ENCODE measurements around the gene TIMM10.
A peak's percentile ranks its signal among the peaks of the same experiment; 100 is the strongest.

TIMM10 gene

DNA sequence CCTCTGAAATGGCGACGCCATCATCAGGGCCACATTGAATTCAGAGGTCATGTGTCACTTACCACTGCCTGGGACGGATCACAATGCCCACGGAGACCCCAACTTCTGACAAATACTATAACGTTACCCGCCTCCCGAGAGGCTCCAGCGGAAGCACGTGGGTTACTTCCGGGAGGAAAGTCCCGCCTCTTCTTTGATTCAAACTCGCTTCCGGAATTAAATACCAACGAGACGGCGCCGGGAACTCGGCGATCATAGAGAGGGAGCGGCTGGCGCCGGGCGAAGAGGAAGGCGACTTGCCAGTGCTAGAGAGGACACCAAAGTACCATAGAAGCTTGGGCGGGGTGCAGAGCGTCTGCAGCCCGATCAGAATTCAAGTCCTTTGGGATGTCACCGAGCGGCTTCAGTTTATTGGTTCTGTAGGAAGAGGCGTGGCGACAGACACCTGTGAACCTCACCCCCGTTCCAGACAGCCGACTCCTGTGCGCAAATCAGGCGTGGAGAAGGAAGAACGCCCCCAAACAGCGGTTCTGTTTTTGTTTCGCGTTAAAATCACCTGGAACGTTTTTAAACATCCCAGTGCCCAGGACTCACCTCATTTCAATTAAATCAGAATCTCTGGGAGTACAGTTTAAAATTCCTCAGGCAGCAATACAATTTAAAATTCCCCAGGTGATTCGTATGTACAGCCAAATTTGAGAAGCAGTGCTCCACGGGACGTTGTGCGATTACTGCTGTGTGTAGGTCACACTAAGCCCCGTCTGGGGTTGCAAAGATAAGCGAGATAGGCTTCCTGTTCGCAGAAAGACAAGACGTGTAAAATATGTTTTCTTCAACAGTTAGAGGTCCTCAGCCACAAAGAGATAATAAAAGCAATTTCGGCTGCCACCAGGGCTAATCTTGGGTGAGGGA lies at the start of gene TIMM10:
TSS of gene TIMM10 (minus strand) at position 159 of the 912 bp plus-strand sequence. CDS start 565 bp downstream, outside the sequence.
- DNase-seq = peak; percentile 97 to 98

GRCh38 chr11:57574061-57574460 lies 43.5 kb upstream of the TIMM10 start:
- DNase-seq = no peak

- DNase-seq = no peak
Measured at GRCh38 chr11:57571606-57572005, 41.1 kb upstream of the TIMM10 start.

DNA sequence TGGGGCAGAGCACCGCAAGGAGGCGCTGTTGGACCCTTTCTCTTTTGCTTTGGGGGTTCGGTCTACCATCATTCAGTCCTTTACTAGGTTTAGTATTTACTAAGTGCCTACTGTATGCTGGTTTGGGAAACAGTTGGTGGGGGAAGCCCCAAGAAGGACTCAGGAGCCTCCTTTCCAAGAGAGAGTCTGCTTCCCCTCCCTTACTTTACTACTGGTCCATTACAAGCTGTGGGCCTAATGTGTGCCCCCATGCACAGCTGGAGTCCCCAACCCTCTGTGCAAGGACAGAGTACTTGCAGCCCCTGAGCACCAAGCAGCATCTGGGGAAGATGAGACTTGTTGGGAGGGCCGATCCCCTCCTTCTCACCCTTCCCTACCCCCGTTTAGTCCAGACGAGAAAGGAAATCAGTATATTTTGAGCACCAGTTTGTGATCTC lies 37.8 kb upstream of the TIMM10 start:
- peak; percentile 87 to 89 for DNase-seq

DNA sequence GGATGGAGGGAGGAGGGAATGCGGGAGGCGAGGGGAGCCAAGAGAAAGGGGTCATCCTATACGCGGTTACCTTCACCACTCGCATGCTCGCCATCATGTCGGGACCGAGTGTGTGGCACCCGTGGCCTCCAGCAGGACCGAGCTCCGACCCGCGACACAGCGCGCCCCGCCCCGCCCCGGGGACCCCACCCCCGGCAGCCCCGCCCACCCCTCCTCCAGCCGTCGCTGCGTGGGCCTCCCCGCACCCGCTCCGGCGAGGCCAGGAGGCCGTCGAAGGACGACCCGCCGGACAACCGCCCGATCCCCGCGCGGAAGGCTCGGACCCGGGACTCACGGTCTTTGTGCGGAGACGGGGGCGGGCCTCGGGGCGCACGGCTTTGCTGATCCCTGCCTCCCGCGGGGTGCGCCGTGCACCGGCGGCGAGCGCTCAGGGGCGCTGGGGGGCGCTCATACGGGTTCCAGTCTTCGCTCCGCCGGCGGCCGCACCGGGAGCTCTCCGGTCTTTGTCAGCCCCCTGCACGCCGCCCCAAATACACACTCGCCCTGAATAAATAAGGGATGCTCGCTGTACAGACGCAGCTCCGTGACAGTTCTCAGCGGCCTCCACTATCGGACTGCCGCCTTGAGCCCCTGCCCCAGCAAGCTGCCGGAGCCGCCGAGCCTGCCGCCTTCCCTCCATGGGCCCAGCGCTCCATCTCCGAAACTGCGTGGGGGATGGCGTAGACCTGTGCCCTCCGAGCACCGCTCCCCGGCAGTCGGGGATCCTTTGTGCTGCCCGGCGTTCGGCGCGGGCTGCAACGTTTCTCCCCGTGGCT lies 37.2 kb upstream of the TIMM10 start, which contains the start of gene UBE2L6:
TSS of gene UBE2L6 (minus strand) at position 158 of the 815 bp plus-strand sequence. CDS start at position 97, 61 bp downstream.
- DNase-seq = peak; percentile 43 to 59

DNA sequence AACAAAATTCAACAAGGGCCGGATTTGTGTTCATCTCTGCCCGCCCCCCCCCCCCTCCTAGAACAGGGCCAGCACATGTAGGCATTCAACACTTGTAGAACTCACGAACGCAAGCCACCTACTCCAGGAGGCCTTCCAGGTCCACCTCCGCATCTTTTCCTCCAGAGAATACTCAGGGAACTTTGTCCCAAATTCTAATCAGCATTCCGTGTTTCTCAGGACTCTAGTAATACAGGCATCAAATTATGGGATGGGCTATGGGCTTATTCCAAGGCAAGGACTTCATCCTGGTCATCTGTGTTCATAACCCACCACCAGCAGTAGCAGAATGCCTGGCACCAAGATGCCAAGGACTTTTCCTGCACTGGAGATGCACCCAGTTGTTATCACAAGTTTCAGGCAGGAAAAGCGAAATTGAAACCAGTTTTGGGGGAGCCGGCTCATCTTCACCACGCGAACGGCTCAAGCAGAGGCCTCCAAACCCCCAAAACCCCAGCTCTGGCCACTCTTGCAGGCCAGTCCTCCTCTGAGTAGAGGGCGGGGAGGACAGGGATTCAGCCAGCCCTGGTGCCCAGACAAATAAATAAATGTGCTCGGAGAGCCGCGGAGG lies 36.5 kb upstream of the TIMM10 start:
- peak in 1 of 2 donors; percentile 45 for DNase-seq

GRCh38 chr11:57566005-57566904 lies 35.7 kb upstream of the TIMM10 start:
- peak; percentile 28 to 63 for DNase-seq

GRCh38 chr11:57562596-57562995 lies 32.0 kb upstream of the TIMM10 start:
- no peak for DNase-seq

DNA sequence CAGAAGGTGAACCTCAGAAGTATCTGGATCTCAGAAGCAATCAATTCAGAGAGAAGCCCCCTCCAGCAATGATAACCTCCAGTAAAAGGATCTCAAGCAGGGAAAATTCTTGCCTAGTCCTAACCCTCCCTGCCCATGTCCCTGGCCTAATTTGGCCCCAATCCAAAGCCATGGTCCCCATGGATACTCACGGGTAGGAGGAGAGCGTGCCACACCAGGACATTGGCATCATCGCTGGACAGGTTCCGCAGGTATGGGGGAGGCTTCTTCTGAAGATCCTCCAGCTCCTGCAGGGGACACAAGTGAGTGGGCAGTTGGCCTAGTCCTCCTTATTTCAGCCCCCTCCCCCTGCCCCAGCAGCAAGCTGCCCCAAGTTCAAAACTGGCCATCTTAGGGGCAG lies 29.6 kb upstream of the TIMM10 start:
- no peak for DNase-seq

- no peak for DNase-seq
Measured at GRCh38 chr11:57556041-57556440, 25.5 kb upstream of the TIMM10 start.

DNA sequence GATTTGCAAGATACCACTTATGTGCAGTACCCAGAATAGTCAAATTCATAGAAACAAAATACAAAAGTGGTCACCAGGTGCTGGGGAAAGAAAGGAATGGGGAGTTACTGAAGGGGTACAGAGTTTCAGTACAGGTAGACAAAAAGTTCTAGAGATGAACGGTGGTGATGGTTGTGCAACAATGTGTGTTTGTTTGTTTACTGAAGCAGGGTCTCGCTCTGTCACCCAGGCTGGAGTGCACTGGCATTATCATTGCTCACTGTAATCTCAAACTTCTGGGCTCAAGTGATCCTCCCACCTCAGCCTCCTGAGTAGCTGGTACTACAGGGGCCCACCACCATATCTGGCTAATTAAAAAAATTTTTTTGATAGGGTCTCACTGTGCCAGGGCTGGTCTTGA lies 24.8 kb upstream of the TIMM10 start:
- DNase-seq = no peak

GRCh38 chr11:57552479-57552878 lies 21.9 kb upstream of the TIMM10 start:
- no peak for DNase-seq

- no peak for DNase-seq
Measured at GRCh38 chr11:57551941-57552340, 21.4 kb upstream of the TIMM10 start.

- no peak for DNase-seq
Measured at GRCh38 chr11:57549983-57550382, 19.4 kb upstream of the TIMM10 start.

GRCh38 chr11:57547854-57548377 lies 17.4 kb upstream of the TIMM10 start:
- DNase-seq = peak in 1 of 2 donors; percentile 41

DNA sequence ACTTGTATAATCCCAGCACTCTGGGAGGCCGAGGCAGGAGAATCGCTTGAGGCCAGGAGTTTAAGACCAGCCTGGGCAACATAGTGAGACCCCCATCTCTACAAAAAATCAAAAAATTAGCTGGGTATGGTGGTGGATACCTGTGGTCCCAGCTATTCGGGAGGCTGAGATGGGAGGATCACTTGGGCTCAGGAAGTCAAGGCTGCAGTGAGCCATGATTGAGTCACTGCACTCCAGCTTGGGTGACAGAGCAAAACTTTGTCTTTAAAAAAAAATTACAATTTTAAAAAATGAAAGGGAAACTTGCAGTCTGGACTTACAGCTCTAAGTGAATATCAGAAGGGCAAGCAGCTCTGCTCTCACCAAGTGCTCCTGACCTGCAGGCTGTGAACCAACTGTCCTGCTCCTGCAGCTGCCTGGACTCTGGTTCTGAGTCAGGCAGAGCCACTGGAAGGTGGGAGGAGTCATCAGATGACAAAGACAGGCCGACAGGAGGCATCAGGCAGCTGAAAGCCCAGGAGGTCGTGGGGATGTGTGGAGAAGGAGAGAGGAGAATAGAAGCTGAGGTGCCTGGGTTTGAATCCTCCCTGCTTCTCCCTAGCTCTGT lies 16.4 kb upstream of the TIMM10 start:
- no peak for DNase-seq

- DNase-seq = no peak
Measured at GRCh38 chr11:57546451-57546850, 15.9 kb upstream of the TIMM10 start.

GRCh38 chr11:57545883-57546282 lies 15.3 kb upstream of the TIMM10 start:
- DNase-seq = no peak

DNA sequence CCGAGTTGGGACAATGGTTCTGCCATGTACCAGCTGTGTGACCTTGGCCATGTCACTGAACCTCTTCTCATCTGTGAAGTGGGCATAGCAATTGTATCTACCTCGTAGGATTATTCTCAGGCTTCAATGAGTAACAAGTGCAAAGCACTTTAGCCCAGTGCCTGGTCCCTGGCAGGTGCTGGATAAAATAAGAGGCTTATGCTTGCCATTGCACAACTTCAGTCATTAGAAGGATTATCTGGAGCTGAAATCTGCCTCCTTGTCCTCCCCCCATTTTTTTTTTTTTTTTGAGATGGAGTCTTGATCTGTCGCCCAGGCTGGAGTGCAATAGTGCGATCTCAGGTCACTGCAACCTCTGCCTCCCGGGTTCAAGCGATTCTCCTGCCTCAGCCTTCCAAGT lies 14.0 kb upstream of the TIMM10 start:
- no peak for DNase-seq

DNA sequence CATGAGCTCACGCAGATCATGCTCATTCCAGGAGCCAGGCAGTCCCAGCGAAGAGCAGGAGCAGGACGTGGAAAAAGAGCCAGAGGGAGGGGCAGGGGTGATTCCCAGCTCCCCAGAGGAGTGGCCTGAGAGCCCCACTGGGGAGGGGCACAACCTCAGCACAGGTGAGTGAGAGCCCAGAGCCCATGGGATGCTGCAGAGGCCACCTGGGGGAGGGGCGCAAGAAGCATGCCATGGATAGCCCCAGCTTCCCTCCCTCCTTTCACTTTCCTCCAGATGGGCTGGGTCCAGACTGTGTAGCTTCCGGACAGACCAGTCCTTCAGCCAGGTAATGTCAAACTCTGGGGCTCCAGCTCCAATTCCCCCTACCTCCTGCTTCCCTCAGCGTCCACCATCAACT lies 13.0 kb upstream of the TIMM10 start:
- no peak for DNase-seq

GRCh38 chr11:57542582-57542981 lies 12.0 kb upstream of the TIMM10 start:
- DNase-seq = no peak

All from CD4-positive, alpha-beta T cell treated with Interleukin-4 for 1 hour (primary cell).